Measurements from ENCODE around the gene DBT.

GRCh38 chr1:100141192-100141591 lies 108.4 kb downstream of the DBT start:
- no peak for TF ChIP-seq CTCF (conservative IDR thresholded peaks at IDR 0.05; ENCODE audit: low read depth, low read length)
- TF ChIP-seq EZH2 (IDR thresholded peaks at IDR 0.05; ENCODE audit: borderline replicate concordance, low read depth, low read length, poor library complexity, severe bottlenecking) = no peak
